HCT116 (cell line): Measurements from ENCODE around the gene KXD1. TPM values are rescaled to one million over a fixed set of nuclear protein-coding genes. Genes with fewer than 3 reads are reported as not detected.

Source experiments
- ATAC-seq: fragments of 200-7000 bp; cut with Tn5 transposase; 2 replicates; pipeline ENCODE4 v1.9.1; 2020; ENCODE audit warnings: mild to moderate bottlenecking, moderate library complexity
- BruUV-seq: library from RNA; stranded (reverse); fragments of 400-500 nt; replicated peaks from 2 replicates; lab custom pipeline; 2021; lab: Mats Ljungman, UMichigan
- CTCF ChIA-PET: fragments of 300-600 bp; sonication (Branson Sonifier 250); formaldehyde crosslinking; loops from one replicate; lab custom pipeline; 2021; ENCODE audit warnings: antibody characterized with exemption; lab: Charles Lee
- POLR2A ChIA-PET: fragments of 300-600, 350-600 bp; sonication (Branson Sonifier 250); formaldehyde crosslinking; loops from one replicate; lab custom pipeline; 2021; ENCODE audit warnings: antibody characterized with exemption; lab: Charles Lee
- RAD21 ChIA-PET, 2 experiments: fragments of 300-600 bp; sonication (Branson Sonifier 250); formaldehyde crosslinking; loops; one replicate each; lab custom pipeline; 2023; ENCODE audit warnings: low total read pairs in 2 of 2; ENCODE audit not compliant: uncharacterized antibody in 2 of 2, unreplicated experiment in 2 of 2, low non-redundant PET in 1 of 2; lab: Charles Lee
- DNase-seq: peaks from one replicate; pipeline ENCODE4 v3.0.0-alpha.2; 2010; ENCODE audit warnings: low read depth, low spot score
- H2AFZ ChIP-seq: fragments of 200-600 bp; shearing (Covaris generic), sonication (generic); 2 replicates; pipeline ENCODE4 v1.6.1; 2017; ENCODE audit warnings: low read depth, mixed run types, mixed read lengths, antibody characterized with exemption, low read length; ENCODE audit not compliant: poor library complexity, severe bottlenecking
- H3K27ac ChIP-seq: 2 replicates; pipeline ENCODE4 v1.5.1; 2012; ENCODE audit warnings: low read depth, low read length
- H3K27me3 ChIP-seq: fragments of 200-600 bp; sonication (generic); 2 replicates; pipeline ENCODE4 v1.6.1; 2016; ENCODE audit warnings: mixed run types, low read length, mixed read lengths; ENCODE audit not compliant: insufficient read depth
- H3K36me3 ChIP-seq, 2 experiments: fragments of 200-500 bp in 1 of 2; fragments of 200-600 bp in 1 of 2; sonication (Bioruptor generic) in 1 of 2; sonication (generic) in 1 of 2; 2 replicates each; pipeline versions ENCODE4 v1.5.1 to v1.6.1; 2014 to 2016; ENCODE audit warnings: low read length in 2 of 2, inconsistent platforms in 1 of 2, mixed read lengths in 1 of 2, mixed run types in 1 of 2; ENCODE audit not compliant: insufficient read depth in 2 of 2, control insufficient read depth in 1 of 2
- H3K4me1 ChIP-seq, 2 experiments: fragments of 200-600 bp in 1 of 2; sonication (generic) in 1 of 2; 2 replicates each; pipeline versions ENCODE4 v1.5.1 to v1.6.1; 2012 to 2017; ENCODE audit warnings: low read length in 2 of 2, inconsistent platforms in 1 of 2, mild to moderate bottlenecking in 1 of 2, mixed read lengths in 1 of 2, mixed run types in 1 of 2, moderate library complexity in 1 of 2; ENCODE audit not compliant: insufficient read depth in 2 of 2, control insufficient read depth in 1 of 2
- H3K4me2 ChIP-seq: fragments of 200-600 bp; sonication (generic); 2 replicates; pipeline ENCODE4 v1.6.1; 2017; ENCODE audit warnings: mixed run types, low read length, mixed read lengths
- H3K4me3 ChIP-seq, 2 experiments: fragments of 200-600 bp in 1 of 2; sonication (generic) in 1 of 2; replicated peaks in 1 of 2; 2 replicates each; pipeline ENCODE4 v1.5.1; 2011 to 2016; ENCODE audit warnings: low read length in 2 of 2, control low read depth in 1 of 2, low read depth in 1 of 2, mild to moderate bottlenecking in 1 of 2, mixed read lengths in 1 of 2, mixed run types in 1 of 2
- H3K79me2 ChIP-seq: fragments of 200-600 bp; sonication (generic); 2 replicates; pipeline ENCODE4 v1.6.1; 2017; ENCODE audit warnings: mild to moderate bottlenecking, mixed run types, low read length, moderate library complexity, mixed read lengths; ENCODE audit not compliant: insufficient read depth
- H3K9ac ChIP-seq: fragments of 200-600 bp; sonication (generic); 2 replicates; pipeline ENCODE4 v1.6.1; 2016; ENCODE audit warnings: low read length, mixed read lengths
- H3K9me2 ChIP-seq: fragments of 200-600 bp; sonication (generic), shearing (Covaris generic); 2 replicates; pipeline ENCODE4 v1.6.1; 2017; ENCODE audit warnings: mixed run types, mild to moderate bottlenecking, moderate library complexity; ENCODE audit not compliant: insufficient read depth
- H3K9me3 ChIP-seq, 2 experiments: fragments of 200-500 bp in 1 of 2; fragments of 200-600 bp in 1 of 2; sonication (Bioruptor generic) in 1 of 2; sonication (generic) in 1 of 2; 2 replicates each; pipeline ENCODE4 v1.6.1; 2014 to 2017; ENCODE audit warnings: low read length in 2 of 2, mixed read lengths in 2 of 2, inconsistent platforms in 1 of 2, low read depth in 1 of 2, mild to moderate bottlenecking in 1 of 2, mixed run types in 1 of 2, moderate library complexity in 1 of 2; ENCODE audit not compliant: control insufficient read depth in 1 of 2, insufficient read depth in 1 of 2
- H4K20me1 ChIP-seq: fragments of 200-600 bp; sonication (generic), shearing (Covaris generic); 2 replicates; pipeline ENCODE4 v1.6.1; 2017; ENCODE audit warnings: mixed run types, mild to moderate bottlenecking, moderate library complexity; ENCODE audit not compliant: insufficient read depth
- CBX3 ChIP-seq: IDR thresholded peaks from 2 replicates; pipeline ENCODE4 v1.6.1; 2012; ENCODE audit warnings: low read depth
- CEBPB ChIP-seq: IDR thresholded peaks from 2 replicates; pipeline ENCODE4 v1.6.1; 2012; ENCODE audit warnings: low read depth
- EGR1 ChIP-seq: IDR thresholded peaks from 2 replicates; pipeline ENCODE4 v1.6.1; 2012; ENCODE audit warnings: low read depth
- EZH2 ChIP-seq: fragments of 200-600 bp; sonication (generic); IDR thresholded peaks from 2 replicates; pipeline ENCODE4 v1.6.1; 2017; ENCODE audit warnings: antibody characterized with exemption, mixed run types
- FOSL1 ChIP-seq: IDR thresholded peaks from 2 replicates; pipeline ENCODE4 v1.6.1; 2012; ENCODE audit warnings: low read depth
- JUND ChIP-seq: IDR thresholded peaks from 2 replicates; pipeline ENCODE4 v1.6.1; 2012
- POLR2A ChIP-seq: IDR thresholded peaks from 2 replicates; pipeline ENCODE4 v1.7.0; 2011; ENCODE audit warnings: borderline replicate concordance; ENCODE audit not compliant: insufficient read depth, insufficient read length; ENCODE audit errors: extremely low read depth
- RAD21 ChIP-seq: IDR thresholded peaks from 2 replicates; pipeline ENCODE4 v1.6.1; 2012; ENCODE audit warnings: low read depth, mild to moderate bottlenecking
- SIN3A ChIP-seq: IDR thresholded peaks from 2 replicates; pipeline ENCODE4 v1.6.1; 2012; ENCODE audit warnings: low read depth
- SP1 ChIP-seq: IDR thresholded peaks from 2 replicates; pipeline ENCODE4 v1.6.1; 2012; ENCODE audit warnings: low read depth
- SRF ChIP-seq: IDR thresholded peaks from 2 replicates; pipeline ENCODE4 v1.6.1; 2012; ENCODE audit warnings: low read depth
- YY1 ChIP-seq: IDR thresholded peaks from 2 replicates; pipeline ENCODE4 v1.6.1; 2011; ENCODE audit warnings: low read length, low read depth, moderate library complexity, mild to moderate bottlenecking; ENCODE audit not compliant: insufficient replicate concordance; ENCODE audit errors: extremely low read depth
- intact Hi-C: fragments of 100-400 bp; cut with micrococcal nuclease; formaldehyde crosslinking; loops from 2 replicates; pipeline ENCODE4 v1.10.0; 2022
- total RNA-seq: library from RNA; stranded (reverse); gene quantifications from one replicate; pipeline ENCODE4 v1.2.1, GENCODE V29; 2021; ENCODE audit not compliant: unreplicated experiment

The KXD1 gene
- total RNA-seq, 1 experiment from 2014 or later = 139 TPM

- H3K9me3 ChIP-seq = no peaks in the 10 kb centered on the region
- H3K27ac ChIP-seq = peak overlapping the region; percentile 79
- no peak overlapping the region for H2AFZ ChIP-seq
- RAD21 ChIA-PET = no interaction called here
- peak overlapping the region; percentile 89 to 100 for H3K4me3 ChIP-seq
- H3K4me2 ChIP-seq = peak overlapping the region; percentile 91
- H3K79me2 ChIP-seq = peaks cover 56% of the 10 kb centered on the region
- ATAC-seq = no peak
- no peaks in the 10 kb centered on the region for H3K9me2 ChIP-seq
- no peaks in the 10 kb centered on the region for H4K20me1 ChIP-seq
- H3K36me3 ChIP-seq = peaks cover 6 to 22% of the 10 kb centered on the region in 2 experiments; a peak in 2 of 4 replicates
- POLR2A ChIA-PET = interaction anchor here (1.4 to 2.4 kb wide), 2 partner anchors 12 to 142 kb away, joined by 5 to 15 read pairs; partner anchors contain the start of gene UBA52
- no TSS peak for BruUV-seq
- intact Hi-C loops = no loop called here
- H3K9ac ChIP-seq = peak overlapping the region; percentile 94
- no peak for DNase-seq
- H3K4me1 ChIP-seq = peaks cover 4 to 22% of the 10 kb centered on the region in 2 experiments; a peak in 3 of 4 replicates
- no peaks in the 10 kb centered on the region for H3K27me3 ChIP-seq
- CTCF ChIA-PET = interaction anchor here (1.5 kb wide), 1 partner anchor 74 kb away, joined by 3 read pairs; no protein-coding TSS in a partner anchor
- no peak for TF ChIP-seq SRF
- TF ChIP-seq POLR2A = no peak
- TF ChIP-seq RAD21 = no peak
- TF ChIP-seq CBX3 = no peak
- TF ChIP-seq YY1 = no peak
- TF ChIP-seq EGR1 = no peak
- TF ChIP-seq JUND = no peak
- no peak for TF ChIP-seq CEBPB
Measured at GRCh38 chr19:18558604-18559003, 934 bp downstream of the KXD1 start.

- TF ChIP-seq SP1 (no peak), EZH2 (no peak), RAD21 (no peak), SIN3A (no peak), FOSL1 (no peak)
- no peak for ATAC-seq
- Histone ChIP-seq H3K27ac (peak overlapping the region; percentile 30; the same call in 1 of the 2 replicates), H3K36me3 (peaks cover 10 to 30% of the 10 kb centered on the region in 2 experiments; a peak in 3 of 4 replicates), H3K9me2 (no peaks in the 10 kb centered on the region), H4K20me1 (no peaks in the 10 kb centered on the region), H3K4me2 (peak overlapping the region; percentile 91; the same call in 1 of the 2 replicates), H3K9me3 (no peaks in the 10 kb centered on the region), H2AFZ (no peak overlapping the region), H3K27me3 (no peaks in the 10 kb centered on the region), H3K4me1 (peaks cover 4 to 22% of the 10 kb centered on the region in 2 experiments; a peak in 3 of 4 replicates), H3K9ac (no peak overlapping the region), H3K4me3 (no peak overlapping the region), H3K79me2 (peaks cover 56% of the 10 kb centered on the region)
- intact Hi-C loops = no loop called here
- ChIA-PET POLR2A (no interaction called here), CTCF (no interaction called here), RAD21 (no interaction called here)
- no TSS peak for BruUV-seq
- DNase-seq = no peak
Measured at GRCh38 chr19:18559685-18560084, 2.0 kb downstream of the KXD1 start.
